LNCaP clone FGC (cell line): ENCODE data around the gene VRTN.

Source experiments
- DNase-seq: peaks from one replicate; pipeline ENCODE4 v3.0.0-alpha.2; 2011; ENCODE audit warnings: low read depth
- H3K4me3 ChIP-seq: 2 replicates; pipeline ENCODE4 v1.5.1; 2011; ENCODE audit warnings: mild to moderate bottlenecking, low read depth, low read length, control low read depth
- TF ChIP-seq, protein P1 (sequence below): IDR thresholded peaks from 2 replicates; pipeline ENCODE4 v1.5.1; 2012; ENCODE audit warnings: mild to moderate bottlenecking; ENCODE audit not compliant: control insufficient read depth, insufficient read depth; ENCODE audit errors: extremely low read depth

Gene VRTN

DNA sequence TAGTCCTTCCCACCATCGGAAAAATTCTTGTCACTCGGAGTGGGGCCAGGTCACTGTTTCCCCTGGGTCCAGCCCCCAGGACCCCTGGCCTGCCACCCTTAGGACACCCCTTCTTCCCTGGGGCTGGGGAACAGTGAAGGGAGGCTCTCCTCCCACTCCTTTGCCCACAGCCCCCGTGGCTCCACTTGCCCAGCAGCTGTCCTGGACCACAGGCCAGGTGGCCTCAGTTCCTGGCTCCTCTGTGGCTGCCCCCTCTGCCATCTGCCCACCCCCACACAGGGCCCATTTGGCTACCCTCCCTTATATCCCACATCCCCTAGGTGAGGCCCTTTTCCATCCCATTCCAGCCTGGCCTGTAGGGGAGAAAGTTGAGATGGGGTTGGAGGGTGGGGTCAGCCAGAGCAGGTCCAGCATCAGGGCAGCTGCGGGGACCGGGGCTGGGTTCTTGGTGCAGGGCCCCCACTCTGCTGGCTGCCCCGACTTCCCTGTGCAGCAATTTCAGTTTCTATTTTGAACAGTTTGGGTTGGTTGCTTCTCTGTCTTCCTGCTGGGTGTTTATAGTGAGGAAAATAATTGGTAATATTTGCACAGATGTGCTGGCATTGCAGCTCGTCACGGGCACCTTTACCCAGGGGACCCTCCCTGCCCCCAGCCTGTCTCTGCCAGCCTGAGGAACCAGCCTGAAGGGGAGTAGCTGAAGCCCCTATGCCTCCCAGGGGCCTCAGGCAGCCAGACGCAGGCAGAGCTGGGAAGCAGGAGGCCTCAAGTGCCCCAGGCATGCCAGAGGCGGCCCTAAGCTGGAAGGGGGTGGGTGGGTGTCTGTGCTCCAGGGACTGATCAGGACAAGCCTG, 54.4 kb downstream of the VRTN start:
- H3K4me3 ChIP-seq, result no peak overlapping the region
- DNase-seq, result no peak
- TF ChIP-seq, protein P1, sequence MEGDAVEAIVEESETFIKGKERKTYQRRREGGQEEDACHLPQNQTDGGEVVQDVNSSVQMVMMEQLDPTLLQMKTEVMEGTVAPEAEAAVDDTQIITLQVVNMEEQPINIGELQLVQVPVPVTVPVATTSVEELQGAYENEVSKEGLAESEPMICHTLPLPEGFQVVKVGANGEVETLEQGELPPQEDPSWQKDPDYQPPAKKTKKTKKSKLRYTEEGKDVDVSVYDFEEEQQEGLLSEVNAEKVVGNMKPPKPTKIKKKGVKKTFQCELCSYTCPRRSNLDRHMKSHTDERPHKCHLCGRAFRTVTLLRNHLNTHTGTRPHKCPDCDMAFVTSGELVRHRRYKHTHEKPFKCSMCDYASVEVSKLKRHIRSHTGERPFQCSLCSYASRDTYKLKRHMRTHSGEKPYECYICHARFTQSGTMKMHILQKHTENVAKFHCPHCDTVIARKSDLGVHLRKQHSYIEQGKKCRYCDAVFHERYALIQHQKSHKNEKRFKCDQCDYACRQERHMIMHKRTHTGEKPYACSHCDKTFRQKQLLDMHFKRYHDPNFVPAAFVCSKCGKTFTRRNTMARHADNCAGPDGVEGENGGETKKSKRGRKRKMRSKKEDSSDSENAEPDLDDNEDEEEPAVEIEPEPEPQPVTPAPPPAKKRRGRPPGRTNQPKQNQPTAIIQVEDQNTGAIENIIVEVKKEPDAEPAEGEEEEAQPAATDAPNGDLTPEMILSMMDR, result no peak

DNA sequence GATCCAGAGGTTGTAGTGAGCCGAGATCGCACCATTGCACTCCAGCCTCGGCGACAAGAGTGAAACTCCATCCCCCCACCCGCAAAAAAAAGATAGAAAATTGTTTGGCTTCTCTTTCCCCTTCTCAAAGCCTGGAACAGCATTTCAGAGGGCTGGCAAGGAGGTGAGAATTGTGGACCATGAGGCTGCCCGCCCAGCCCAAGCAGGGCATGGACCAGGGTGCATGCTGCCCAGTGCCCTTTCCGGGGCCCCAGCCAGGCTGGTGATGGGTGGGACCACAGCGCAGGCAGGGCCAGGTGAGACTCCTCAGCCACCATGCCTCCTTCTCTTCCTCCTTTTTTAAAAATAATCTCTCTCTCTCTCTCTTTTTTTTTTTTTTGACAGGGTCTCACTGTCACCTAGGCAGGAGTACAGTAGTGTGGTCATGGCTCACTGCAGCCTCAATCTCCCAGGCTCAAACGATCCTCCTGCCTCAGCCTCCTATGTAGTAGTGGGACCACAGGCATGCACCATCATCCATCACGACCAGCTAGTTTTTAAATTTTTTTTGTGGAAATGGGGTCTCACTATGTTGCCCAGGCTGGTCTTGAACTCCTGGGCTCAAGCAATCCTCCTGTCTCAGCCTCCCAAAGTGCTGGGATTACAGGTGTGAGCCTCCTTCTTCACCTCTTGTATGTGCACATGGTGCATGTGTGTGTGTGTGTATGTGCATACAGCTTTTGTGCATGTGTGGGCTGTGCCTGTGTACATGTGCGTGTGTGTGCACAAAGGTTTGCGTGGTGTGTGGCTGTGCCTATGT, 55.5 kb downstream of the VRTN start:
- DNase-seq, result no peak
- TF ChIP-seq, protein P1, result no peak
- H3K4me3 ChIP-seq, result no peak overlapping the region

DNA sequence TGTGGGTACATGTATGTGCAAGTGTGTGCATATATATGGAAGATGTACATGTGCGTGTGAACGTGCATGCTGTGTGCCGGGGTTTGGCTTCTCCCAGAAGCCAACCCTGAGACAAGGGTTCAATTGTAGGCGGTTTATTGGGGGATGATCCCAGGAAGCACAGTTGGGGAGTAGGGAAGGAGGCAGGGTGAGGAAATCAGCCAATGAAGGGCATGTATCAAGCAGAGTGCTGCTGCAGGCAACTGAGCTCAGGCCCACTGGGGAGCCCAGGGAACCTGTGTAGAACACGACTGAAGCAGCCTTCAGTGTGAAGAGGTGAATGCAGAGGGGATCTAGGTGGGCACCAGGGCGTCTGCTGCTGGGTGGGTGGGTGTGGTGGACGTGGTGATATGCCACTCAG, 56.2 kb downstream of the VRTN start:
- no peak overlapping the region for H3K4me3 ChIP-seq
- TF ChIP-seq, protein P1, result no peak
- DNase-seq, result no peak

DNA sequence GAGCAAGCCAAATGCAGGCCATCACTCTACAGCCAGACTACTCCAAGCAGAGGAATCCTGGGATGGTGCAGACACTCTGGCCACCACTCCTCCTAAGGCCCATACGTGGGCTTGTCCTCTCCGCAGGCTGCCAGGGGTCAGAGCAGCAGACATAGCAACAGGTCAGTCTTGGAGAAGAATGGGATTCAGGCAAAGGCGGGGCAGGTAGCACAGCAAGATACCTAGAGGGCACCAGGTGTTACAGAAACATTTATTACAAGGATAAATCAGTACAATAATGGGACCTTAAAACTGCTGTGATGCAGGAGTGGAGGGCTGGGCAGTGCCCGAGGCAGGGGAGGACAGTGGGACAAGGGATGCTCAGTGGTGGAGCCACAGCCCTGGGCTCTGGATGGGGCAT, 57.4 kb downstream of the VRTN start:
- no peak for DNase-seq
- TF ChIP-seq, protein P1, result no peak

DNA sequence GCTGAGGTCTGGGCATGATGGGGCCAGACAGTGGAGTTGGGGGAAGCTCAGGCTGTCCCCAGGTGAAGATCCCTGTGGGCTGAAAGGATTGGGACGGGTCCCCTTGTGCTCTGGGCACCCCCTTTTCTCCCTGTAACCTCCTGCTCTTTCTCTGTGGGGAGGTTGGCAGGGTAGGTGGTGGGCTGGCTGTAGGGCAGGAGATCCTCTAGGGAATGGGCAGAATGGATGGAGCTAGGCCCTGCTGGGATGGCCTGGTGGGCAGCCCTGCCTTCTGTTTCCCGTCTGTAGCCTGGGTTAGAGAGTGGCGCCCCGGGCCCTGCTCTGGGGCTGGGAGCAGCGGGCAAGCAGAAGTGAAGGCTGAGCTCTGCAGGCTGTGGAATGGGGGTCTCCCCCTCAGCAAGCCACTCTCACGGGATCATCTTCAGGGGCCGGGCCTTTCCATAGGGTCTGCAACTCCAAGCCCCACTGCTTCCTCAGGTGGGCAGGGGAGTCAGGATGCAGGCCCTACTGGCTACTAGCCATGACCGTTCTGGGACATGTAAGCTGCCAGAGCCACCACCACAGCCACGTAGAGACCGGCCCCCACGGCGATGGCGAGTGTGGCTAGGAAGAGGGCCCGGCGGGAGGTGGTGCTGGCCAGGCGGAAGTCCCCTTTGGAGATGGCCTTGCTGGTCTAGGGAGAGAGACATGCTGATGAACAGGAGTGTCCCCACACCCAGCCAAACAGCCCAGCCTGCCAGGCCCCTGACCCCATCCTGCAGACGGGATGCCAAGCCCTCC, 58.9 kb downstream of the VRTN start:
- H3K4me3 ChIP-seq, result no peak overlapping the region
- TF ChIP-seq, protein P1, result no peak
- DNase-seq, result no peak

More for the DNA sequence above, 57.4 kb downstream of the VRTN start:
- H3K4me3 ChIP-seq, result no peak overlapping the region

DNA sequence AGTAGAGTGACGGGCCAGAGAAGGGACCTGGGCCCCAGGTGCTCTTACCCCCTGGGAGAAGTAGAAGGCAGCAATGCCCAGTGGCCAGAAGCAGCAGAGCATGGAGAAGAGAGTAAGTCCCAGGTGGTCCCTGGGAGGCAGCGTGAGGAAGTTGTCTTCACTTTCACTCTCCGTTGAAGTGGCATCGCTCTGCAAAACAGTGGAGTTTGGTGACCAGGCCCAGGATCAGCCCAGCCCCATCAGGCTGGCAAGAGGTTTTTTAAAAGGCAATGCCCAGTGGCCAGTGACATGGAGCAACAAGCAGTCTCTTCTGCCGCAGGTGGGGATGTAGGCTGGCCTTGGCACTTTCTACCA, 59.5 kb downstream of the VRTN start:
- H3K4me3 ChIP-seq, result no peak overlapping the region
- TF ChIP-seq, protein P1, result no peak
- DNase-seq, result no peak
